C4-2B (cell line): ENCODE data around the gene ETFB.

ENCODE experiments used
- ZFX ChIP-seq: fragments of 450-650 bp; IDR thresholded peaks from 2 replicates; pipeline ENCODE4 v1.6.1; 2017
- TF ChIP-seq, protein P1 (sequence below): fragments of 450-650 bp; conservative IDR thresholded peaks from 2 replicates; pipeline ENCODE4 v1.5.1; 2017; ENCODE audit warnings: mild to moderate bottlenecking

DNA sequence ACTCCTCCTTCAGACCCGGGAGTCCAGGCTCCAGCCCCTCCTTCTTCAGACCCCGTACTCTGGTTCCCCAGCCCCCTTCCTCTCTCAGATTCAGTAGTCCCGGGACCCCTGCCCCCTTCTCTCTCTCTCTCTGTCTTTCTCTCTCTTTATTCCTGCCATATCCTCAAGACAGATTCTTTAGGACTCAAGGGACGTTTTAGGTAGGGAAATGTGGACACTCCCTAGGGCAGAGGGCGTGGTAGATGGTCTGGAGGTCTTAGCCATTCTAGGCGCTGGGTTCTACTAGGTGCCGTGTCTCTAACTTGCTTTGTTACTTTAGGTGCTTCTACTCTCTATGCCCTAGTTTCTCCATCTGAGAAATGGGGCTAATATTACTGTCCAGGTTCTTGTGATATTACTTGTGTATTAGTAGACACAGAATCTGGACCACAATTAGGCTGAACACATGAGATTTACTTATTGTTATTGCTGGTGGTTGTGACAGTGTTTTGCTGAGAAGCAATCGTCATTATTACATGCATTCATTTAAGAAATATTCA lies 25.0 kb upstream of the ETFB start:
- TF ChIP-seq, protein P1, sequence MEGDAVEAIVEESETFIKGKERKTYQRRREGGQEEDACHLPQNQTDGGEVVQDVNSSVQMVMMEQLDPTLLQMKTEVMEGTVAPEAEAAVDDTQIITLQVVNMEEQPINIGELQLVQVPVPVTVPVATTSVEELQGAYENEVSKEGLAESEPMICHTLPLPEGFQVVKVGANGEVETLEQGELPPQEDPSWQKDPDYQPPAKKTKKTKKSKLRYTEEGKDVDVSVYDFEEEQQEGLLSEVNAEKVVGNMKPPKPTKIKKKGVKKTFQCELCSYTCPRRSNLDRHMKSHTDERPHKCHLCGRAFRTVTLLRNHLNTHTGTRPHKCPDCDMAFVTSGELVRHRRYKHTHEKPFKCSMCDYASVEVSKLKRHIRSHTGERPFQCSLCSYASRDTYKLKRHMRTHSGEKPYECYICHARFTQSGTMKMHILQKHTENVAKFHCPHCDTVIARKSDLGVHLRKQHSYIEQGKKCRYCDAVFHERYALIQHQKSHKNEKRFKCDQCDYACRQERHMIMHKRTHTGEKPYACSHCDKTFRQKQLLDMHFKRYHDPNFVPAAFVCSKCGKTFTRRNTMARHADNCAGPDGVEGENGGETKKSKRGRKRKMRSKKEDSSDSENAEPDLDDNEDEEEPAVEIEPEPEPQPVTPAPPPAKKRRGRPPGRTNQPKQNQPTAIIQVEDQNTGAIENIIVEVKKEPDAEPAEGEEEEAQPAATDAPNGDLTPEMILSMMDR, result no peak
- no peak for TF ChIP-seq ZFX
